Ramos (cell line): Measurements from ENCODE around the gene PROSER3.

Experiments used
- in situ Hi-C: fragments of 300-500 bp; cut with MboI; formaldehyde crosslinking; loops from one replicate; pipeline ENCODE4 v1.14.3; 2022; ENCODE audit warnings: low sequenced_read_pairs; ENCODE audit not compliant: unreplicated experiment

Gene PROSER3

GRCh38 chr19:35812220-35813042 is 54.5 kb downstream of the PROSER3 start, which contains the start of gene PRODH2:
TSS of gene PRODH2 (minus strand) at chr19:35812845. CDS start at chr19:35812805, 40 bp downstream.
- in situ Hi-C loops, result no loop called here

GRCh38 chr19:35813043-35813890 is 55.3 kb downstream of the PROSER3 start:
- in situ Hi-C loops, result no loop called here

- in situ Hi-C loops, result no loop called here
Measured at GRCh38 chr19:35816262-35816661, 58.3 kb downstream of the PROSER3 start.

GRCh38 chr19:35816846-35817245 is 58.9 kb downstream of the PROSER3 start:
- in situ Hi-C loops, result no loop called here

- in situ Hi-C loops, result no loop called here
Measured at GRCh38 chr19:35818445-35818844, 60.5 kb downstream of the PROSER3 start.
